Astrocyte of the hippocampus (primary cell): ENCODE data around the gene C17orf100.

Experiments
- DNase-seq: peaks from one replicate; pipeline ENCODE4 v3.0.0; 2011; ENCODE audit warnings: low read depth, low spot score

Gene C17orf100

DNA sequence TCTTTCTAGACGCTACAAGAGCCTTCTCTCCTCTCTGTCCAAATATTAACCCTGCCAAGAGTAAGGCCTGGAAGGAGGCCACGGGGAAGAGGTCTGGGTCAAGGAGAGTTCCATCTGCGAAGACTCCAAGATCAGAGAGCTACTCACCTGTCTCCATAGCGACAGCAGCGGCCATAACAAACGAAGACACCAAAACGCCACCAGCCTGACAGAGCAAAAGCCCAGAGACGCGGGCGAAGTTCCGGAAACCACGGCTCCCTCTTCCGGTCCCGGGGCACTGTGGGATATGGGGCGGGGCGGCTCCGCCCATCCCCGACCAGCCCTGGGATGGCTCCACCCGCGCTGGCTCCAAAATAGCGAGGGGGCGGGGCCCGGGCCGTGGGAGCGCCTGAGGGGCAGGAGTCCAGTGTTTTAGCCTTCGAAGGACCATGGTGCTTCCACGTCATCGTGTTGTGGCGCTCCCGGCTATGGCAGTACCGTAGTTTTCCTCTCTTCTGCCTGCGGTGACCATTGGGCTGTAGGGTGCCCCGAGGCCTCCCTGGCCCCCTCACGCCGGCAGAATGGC is at the start of gene C17orf100, which contains the start of gene MED31:
C17orf100 (plus strand) TSS at position 409 of the 565 bp plus-strand sequence; CDS start at position 561, 152 bp downstream.
MED31 (minus strand) TSS at position 252 of the 565 bp plus-strand sequence; CDS start at position 175, 77 bp downstream.
- peak; percentile 97 for DNase-seq

- no peak for DNase-seq
Observed at GRCh38 chr17:6602141-6602540, 49.4 kb upstream of the C17orf100 start.

- DNase-seq, result peak; percentile 52
Observed at GRCh38 chr17:6603744-6604325, 47.7 kb upstream of the C17orf100 start.

GRCh38 chr17:6605142-6605541 is 46.4 kb upstream of the C17orf100 start:
- DNase-seq, result no peak

GRCh38 chr17:6608321-6608720 is 43.2 kb upstream of the C17orf100 start:
- DNase-seq, result peak; percentile 55

DNA sequence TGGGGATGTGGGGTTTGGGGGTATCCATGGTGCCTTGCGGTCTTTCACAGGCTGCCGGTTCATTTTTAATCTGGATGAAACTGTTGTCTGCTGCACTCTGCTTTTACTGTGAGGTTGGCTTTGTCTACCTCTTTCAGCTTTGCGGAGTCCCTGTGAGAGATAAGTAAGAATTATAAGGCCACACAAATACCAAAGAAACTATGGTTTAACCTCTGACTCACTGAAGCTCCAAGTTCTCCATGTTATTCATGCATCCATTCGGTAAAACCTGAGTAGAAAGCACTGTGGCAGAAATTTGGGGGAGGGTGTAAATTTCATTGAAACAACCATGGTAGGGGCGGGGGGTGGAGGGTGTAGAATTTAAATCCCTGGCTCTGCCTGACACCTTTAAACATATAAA is 41.6 kb upstream of the C17orf100 start:
- peak; percentile 28 for DNase-seq

DNA sequence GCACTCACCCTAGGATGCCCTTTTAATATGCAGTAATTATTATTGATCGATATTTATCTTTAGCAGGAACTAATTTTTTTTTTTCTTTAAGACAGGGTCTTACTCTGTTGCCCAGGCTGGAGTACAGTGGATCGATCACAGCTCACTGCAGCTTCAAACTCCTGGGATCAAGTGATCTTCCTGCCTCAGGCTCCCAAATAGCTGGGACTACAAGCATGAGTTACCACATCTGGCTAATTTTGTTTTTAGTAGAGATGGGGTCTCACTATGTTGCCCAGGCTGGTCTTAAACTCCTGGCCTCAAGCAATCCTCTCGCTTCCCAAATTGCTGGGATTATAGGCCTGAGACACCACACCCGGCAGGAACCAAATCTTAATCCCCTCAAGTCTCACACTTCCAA is 40.3 kb upstream of the C17orf100 start:
- DNase-seq, result no peak

DNA sequence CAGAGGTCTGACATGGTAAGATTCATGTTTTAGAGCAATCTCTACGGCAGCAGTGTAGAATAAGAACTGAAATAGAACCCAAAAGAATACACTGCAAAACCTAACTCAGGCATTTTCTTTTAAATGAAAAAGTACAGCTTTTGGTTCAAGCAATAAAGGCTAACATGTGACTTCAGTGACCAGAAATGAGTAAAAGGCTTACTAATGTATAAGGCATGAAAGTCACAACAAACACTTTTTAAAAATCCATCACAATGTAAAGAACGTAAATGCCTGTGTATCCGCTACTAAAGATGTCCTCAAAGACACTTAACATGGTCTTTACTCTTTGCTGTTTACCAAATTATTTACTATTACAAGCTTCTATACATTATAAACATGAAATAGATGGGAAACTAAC is 27.6 kb upstream of the C17orf100 start:
- no peak for DNase-seq

DNA sequence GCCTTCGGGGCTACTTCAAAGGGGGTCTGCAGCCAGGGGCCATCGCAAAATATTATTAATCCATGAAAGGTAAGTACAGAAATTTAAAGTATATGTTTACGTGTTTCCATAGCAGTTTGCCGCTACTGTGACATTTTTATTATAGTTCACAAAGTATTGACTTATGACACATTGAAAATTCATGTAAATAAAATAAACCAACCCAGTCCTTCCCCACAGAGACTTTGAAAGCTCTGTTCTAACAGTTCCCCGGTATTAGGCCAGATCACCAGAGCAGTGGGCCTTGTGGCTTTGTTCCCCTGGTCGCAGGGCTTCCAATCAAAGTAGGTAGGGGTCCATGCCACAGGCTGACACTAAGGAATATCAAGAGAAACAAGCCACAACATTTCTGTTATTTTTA is 24.9 kb upstream of the C17orf100 start:
- no peak for DNase-seq

DNA sequence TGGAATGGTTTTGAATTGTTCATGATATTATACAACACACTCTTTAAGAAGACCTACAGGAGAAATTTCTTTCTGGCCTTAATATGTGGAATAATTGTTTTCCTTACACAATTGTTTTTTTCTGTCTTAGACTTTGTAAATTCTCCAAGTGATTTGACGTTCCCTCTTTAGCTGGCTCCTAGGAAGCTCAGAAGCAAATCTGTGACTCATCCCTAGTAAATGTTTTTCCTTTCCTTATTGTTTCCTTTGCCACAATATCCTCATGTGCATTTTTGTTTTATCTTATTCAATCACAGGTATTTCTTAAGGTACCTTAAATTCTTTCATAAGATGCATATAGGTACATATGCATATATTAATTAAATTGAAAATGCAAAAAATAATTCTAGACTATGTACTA is 24.5 kb upstream of the C17orf100 start:
- DNase-seq, result peak; percentile 33

DNA sequence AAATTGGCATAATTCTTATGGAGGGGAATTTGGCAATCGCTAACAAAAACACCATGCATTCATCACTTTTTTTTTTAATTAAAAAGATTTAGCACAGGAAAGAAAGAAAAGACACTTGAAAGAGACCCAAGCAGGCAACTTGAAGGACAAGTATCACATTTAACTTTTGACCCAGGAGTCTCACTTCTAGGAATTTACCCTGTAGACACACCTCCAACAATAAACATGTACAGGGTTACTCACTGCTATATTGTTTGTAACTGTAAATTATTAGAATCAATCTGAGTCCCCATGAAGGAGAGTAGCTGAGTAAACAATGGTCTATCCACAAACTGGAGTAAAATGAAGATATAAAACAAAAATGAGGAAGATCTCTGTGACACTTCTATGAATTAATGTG is 21.2 kb upstream of the C17orf100 start:
- no peak for DNase-seq

DNA sequence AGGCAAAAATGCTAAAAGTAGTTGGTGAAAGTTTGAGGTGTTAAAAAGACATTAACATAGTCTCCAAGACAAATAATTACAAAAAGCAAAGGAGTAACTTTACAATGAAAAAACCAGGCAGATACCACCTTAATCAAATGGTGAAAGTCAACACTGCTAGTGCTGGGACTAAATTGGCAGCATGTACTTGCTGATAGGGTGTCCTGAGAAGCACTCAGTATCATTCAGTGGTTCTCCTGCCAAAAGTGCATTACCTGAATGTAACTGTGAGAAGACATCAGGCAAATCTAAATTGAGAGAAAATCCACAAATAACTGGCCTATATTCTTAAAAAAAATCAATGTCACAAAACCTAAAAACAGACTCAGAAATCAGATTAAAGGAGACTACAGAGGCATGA is 19.0 kb upstream of the C17orf100 start:
- no peak for DNase-seq

DNA sequence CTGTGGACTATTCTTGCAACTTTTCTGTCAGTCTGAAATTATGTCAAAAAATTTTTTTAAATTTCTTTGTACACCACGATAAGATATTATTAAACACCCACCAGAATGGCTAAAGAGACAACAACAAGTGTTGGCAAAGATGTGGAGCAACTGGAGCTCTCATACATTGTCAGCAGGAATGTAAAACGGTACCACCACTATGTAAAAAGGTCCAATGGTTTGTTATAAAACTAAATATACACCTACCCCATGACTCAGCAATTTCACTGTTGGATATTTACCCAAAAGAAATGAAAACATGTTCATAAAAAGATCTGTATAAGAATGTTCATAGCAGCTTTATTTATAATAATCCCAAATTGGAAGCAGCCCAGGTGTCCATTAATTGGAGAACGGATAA is 18.3 kb upstream of the C17orf100 start:
- DNase-seq, result no peak

GRCh38 chr17:6636105-6636504 is 15.5 kb upstream of the C17orf100 start:
- no peak for DNase-seq

DNA sequence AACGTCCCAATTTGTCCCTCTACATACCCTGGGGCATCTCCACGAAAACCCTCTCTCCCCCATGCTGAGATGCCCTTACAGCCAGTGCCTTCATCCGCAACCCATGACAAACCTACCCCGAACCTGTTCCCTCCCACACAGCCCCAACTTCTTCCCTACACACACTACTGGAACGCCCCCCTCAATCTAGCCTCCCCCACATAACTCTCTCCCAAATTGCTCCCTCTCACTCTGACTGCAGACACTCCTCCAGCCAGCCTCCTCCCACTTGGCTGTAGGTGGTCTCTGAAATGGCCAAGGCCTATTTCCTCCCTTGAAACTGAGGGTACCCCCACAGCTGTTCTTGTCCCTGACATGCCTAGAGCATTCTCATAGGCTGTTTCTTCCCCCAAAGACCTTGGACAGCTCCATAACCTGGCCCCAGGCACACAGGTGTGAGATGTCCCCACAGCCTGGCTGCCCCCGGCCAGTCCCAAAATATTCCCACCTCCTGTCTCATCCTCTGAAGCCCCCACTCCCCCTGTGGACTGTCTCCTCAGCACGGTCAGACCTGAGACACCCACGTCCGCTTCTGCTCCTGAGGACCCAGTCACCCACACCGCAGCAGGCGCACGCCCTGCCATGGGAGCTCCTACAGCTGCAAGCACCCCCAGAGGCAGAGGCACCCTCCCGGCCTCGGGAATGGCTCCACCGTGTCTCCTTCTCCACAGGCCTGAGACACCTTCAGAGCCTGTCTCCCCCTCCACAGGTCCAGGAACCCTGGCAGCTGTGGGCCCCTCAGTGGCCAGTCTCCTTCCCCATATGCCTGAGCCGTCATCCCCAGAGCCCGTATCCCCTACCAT is 14.7 kb upstream of the C17orf100 start:
- DNase-seq, result no peak

DNA sequence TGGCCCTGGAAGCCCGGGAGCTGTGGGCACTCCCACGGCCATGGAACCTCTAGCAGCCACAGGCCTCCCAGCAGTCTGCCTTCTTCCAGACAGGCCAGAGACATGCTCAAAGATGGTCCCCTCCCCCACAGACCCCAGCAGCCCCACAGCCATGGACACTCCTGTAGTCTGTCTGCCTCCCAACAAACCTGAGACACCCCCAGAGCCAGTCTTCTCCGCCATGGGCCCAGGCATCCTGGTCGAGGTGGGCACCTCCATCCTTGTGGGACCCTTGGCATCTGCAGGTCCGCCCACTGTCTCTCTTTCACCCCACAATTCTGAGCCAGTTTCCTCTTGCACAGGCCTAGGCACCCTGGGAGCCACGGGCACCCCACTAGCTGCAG is 14.1 kb upstream of the C17orf100 start:
- no peak for DNase-seq

DNA sequence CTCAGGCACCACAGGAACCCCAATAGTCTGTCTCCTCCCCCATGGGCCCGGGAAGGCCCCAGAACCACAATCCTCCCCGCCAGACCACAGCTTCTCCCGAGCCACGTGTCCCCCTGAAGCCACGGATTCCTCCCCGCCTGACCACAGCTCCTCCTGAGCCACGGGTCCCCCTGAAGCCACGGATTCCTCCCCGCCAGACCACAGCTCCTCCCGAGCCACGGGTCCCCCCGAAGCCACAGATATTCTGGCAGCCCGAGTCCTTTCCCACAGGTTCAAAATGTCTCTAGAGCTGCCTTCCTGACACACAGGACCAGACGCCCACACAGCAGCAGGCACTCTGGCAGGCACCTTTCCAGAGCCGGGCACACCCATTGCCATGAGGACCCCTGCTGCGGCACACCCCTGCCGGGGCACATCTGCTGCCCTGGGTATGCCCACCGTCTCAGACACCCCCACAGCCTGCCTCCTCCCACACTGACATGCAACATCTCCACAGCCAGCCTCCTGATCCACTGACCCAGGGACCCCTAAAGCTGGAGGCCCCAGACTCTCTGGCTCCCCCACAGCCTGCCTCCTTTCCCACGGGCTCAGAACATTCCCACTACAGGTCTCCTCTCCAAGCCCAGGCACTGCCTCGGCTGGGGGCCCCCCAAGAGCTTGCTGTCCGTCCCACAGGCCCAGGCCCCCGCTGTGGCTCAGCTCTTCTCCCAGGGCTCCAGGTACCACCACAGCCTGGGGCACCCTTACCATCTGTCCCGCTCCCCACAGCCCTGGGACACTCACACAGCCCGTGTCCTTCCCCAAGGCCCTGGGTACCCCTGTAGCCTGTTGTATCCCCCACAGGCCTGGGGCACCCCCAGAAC is 13.3 kb upstream of the C17orf100 start:
- no peak for DNase-seq

DNA sequence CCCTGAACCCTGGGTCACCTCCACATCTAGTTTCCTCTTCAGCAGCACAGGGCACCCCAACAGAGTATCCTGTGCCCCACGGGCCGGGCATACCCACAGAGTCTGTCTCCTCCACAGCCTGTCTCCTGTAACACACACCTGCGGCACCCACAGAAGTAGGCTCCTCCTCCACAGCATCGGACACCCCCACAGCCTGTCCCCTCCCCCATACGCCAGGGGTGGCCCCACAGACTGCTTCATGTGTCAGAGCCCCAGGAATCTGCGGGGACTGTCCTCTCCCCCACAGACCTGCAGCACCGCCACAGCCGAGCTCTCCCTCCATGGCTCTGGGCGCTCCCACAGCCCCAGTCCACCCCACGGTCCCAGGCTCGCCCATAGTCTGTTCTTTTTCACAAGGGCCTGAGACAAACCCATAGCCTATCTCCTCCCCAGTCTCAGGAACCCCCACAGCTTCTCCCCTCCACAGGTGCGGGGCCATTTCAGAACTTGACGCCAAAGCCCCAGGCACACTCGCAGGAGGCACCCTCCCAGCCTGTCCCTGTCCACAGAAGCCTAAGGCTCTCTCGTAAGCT is 12.5 kb upstream of the C17orf100 start:
- no peak for DNase-seq

DNA sequence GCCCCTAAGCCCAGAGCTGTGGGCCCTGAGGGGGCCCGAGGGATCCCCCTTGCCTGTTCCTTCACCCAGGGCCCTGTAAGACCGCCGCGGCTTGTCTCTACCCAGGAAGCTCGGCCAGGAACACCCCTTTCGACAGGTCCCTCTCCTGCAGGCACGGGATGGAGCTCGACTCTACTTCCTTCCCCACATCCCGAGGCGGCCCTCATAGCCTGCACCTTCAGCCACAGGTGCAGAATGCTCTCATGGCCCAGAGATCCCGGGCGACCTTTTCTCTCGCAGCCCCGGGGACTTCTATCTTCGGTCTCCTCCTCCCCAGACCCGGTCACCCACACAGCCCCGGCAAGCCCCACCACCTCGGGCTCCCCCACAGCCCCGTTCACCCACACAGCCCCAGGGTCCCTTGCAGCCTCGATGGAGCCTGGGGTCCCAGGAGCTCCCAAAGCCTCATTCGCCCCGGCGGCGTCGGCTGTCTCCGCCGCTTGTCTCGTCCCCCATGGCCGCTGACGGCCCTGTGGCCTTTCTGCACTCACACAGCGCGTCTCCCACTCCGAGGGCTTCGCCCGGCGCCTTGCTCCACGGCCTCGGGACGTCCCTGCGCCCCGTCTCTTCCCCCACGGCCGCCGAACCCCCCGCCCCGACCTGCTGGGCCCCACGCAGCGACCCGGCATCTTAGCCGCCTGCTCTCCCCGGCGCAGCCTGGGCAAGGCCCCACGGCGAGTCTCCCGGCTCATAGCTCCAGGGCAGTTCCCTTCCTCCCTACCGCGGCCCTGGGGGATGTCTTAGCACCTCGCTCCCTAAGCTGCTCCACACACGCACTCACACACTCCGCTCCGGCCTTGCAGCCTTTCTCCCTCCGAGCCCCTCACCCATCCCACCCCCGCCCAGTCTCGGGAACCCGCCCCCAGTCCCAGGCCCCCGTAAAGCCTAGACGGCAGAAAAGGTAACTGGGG is 11.7 kb upstream of the C17orf100 start:
- DNase-seq, result peak; percentile 74

- DNase-seq, result peak; percentile 96
Observed at GRCh38 chr17:6640536-6641246, 10.9 kb upstream of the C17orf100 start, which contains the start of the genes KIAA0753 and TXNDC17. Gene KIAA0753, minus strand, starts transcription at chr17:6640711. Its CDS starts 5,608 bp downstream, at chr17:6635103. Gene TXNDC17, plus strand, starts transcription at chr17:6641060. Its CDS starts 23 bp downstream, at chr17:6641083.
